GM12878 (cell line): ENCODE data around the gene TM4SF1. TPM values are rescaled to one million over a fixed set of nuclear protein-coding genes. Genes with fewer than 3 reads are reported as not detected.

Experiments used
- ATAC-seq: fragments of 200-7000 bp; cut with Tn5 transposase; 3 replicates; pipeline ENCODE4 v1.9.1; 2020; ENCODE audit warnings: mild to moderate bottlenecking, moderate library complexity
- BruUV-seq: library from RNA; stranded (reverse); fragments of 400-500 nt; replicated peaks from 2 replicates; lab custom pipeline; 2021; lab: Mats Ljungman, UMichigan
- CTCF ChIA-PET: fragments of 300-600 bp; sonication (Branson Sonifier 250); formaldehyde crosslinking; extraction: SDS; loops from one replicate; lab custom pipeline; 2021; ENCODE audit warnings: inconsistent platforms; lab: Yijun Ruan, JAX
- POLR2A ChIA-PET: fragments of 350-600 bp; formaldehyde crosslinking; extraction: SDS; loops from one replicate; lab custom pipeline; 2021; ENCODE audit warnings: inconsistent platforms; lab: Charles Lee
- RAD21 ChIA-PET: fragments of 300-600 bp; sonication (Branson Sonifier 250); formaldehyde crosslinking; loops from one replicate; lab custom pipeline; 2023; ENCODE audit warnings: antibody characterized with exemption; ENCODE audit not compliant: unreplicated experiment; lab: Charles Lee
- SMC1A ChIA-PET: fragments of 300-600 bp; sonication (Branson Sonifier 250); formaldehyde crosslinking; loops from one replicate; lab custom pipeline; 2023; ENCODE audit not compliant: unreplicated experiment, uncharacterized antibody; lab: Charles Lee
- DNase-seq: peaks from one replicate; pipeline ENCODE4 v3.0.0-alpha.2; 2011; ENCODE audit warnings: low read depth, low spot score
- FAIRE-seq: peaks from 3 replicates; lab custom pipeline; 2011; peaks lifted over from hg19 to GRCh38; lab: Jason Lieb, UNC
- H2AFZ ChIP-seq: 2 replicates; pipeline ENCODE4 v1.6.0; 2011; ENCODE audit warnings: low read depth, low read length, control low read depth; ENCODE audit not compliant: control insufficient read depth
- H3K27ac ChIP-seq: 2 replicates; pipeline ENCODE4 v1.5.1; 2011; ENCODE audit warnings: control low read depth; ENCODE audit not compliant: control insufficient read depth, insufficient read depth
- H3K27me3 ChIP-seq, 2 experiments: replicated peaks in 1 of 2; 2 replicates each; pipeline versions ENCODE4 v1.6.0 to v1.6.1; 2011; ENCODE audit warnings: low read length in 1 of 2; ENCODE audit not compliant: control insufficient read depth in 2 of 2, insufficient read depth in 2 of 2
- H3K36me3 ChIP-seq, 2 experiments: 2 replicates each; pipeline ENCODE4 v1.5.1; 2011; ENCODE audit warnings: low read length in 1 of 2; ENCODE audit not compliant: control insufficient read depth in 2 of 2, insufficient read depth in 2 of 2
- H3K4me1 ChIP-seq: 2 replicates; pipeline ENCODE4 v1.6.1; 2011; ENCODE audit warnings: mild to moderate bottlenecking, low read length, moderate library complexity, mixed read lengths; ENCODE audit not compliant: control insufficient read depth, insufficient read depth
- H3K4me2 ChIP-seq: 2 replicates; pipeline ENCODE4 v1.6.0; 2011; ENCODE audit warnings: control low read depth; ENCODE audit not compliant: control insufficient read depth, insufficient read depth
- H3K4me3 ChIP-seq: fragments of 200-600 bp; sonication (generic); 2 replicates; pipeline ENCODE4 v1.5.1; 2016
- H3K79me2 ChIP-seq: 2 replicates; pipeline ENCODE4 v1.6.0; 2011; ENCODE audit warnings: low read length; ENCODE audit not compliant: control insufficient read depth, insufficient read depth
- H3K9ac ChIP-seq: 2 replicates; pipeline ENCODE4 v1.8.0; 2011; ENCODE audit warnings: low read length, control low read depth, mixed read lengths; ENCODE audit not compliant: control insufficient read depth, insufficient read depth
- H3K9me3 ChIP-seq: replicated peaks from 3 replicates; pipeline ENCODE4 v1.5.1; 2011; ENCODE audit warnings: mild to moderate bottlenecking, low read length; ENCODE audit not compliant: control insufficient read depth, insufficient read depth
- H4K20me1 ChIP-seq: 2 replicates; pipeline ENCODE4 v1.6.0; 2011; ENCODE audit not compliant: control insufficient read depth, insufficient read depth
- CREM ChIP-seq: IDR thresholded peaks from 2 replicates; pipeline ENCODE4 v1.6.1; 2014; ENCODE audit warnings: antibody characterized with exemption, low read depth
- ETV6 ChIP-seq, 2 experiments: fragments of 450-650 bp in 1 of 2; IDR thresholded peaks in 1 of 2; conservative IDR thresholded peaks in 1 of 2; 2 replicates each; pipeline ENCODE4 v1.6.1; 2014; ENCODE audit warnings: antibody characterized with exemption in 1 of 2, borderline replicate concordance in 1 of 2, low read depth in 1 of 2, mild to moderate bottlenecking in 1 of 2, moderate library complexity in 1 of 2
- IKZF1 ChIP-seq: fragments of 450-650 bp; conservative IDR thresholded peaks from 2 replicates; pipeline ENCODE4 v1.6.1; 2017; ENCODE audit warnings: antibody characterized with exemption, mild to moderate bottlenecking
- MEF2B ChIP-seq: fragments of 450-650 bp; IDR thresholded peaks from 2 replicates; pipeline ENCODE4 v1.6.1; 2018; ENCODE audit warnings: mild to moderate bottlenecking, moderate library complexity; ENCODE audit not compliant: partially characterized antibody, poor library complexity, severe bottlenecking
- NBN ChIP-seq: fragments of 450-650 bp; IDR thresholded peaks from 2 replicates; pipeline ENCODE4 v1.6.1; 2016
- NR2F1 ChIP-seq: fragments of 450-650 bp; conservative IDR thresholded peaks from 2 replicates; pipeline ENCODE4 v1.6.1; 2017; ENCODE audit warnings: mild to moderate bottlenecking
- RAD51 ChIP-seq: fragments of 450-650 bp; IDR thresholded peaks from 2 replicates; pipeline ENCODE4 v1.6.1; 2016; ENCODE audit warnings: moderate library complexity, mild to moderate bottlenecking, inconsistent platforms
- RFX5 ChIP-seq: IDR thresholded peaks from 2 replicates; pipeline ENCODE4 v1.6.1; 2011; ENCODE audit warnings: low read depth, low read length, improper control_type of control experiment
- SP1 ChIP-seq: IDR thresholded peaks from one replicate; pipeline ENCODE4 v1.6.1; 2011; ENCODE audit warnings: low read depth, low read length
- SPI1 ChIP-seq: IDR thresholded peaks from 2 replicates; pipeline ENCODE4 v1.6.1; 2011; ENCODE audit warnings: low read depth, mild to moderate bottlenecking, low read length, moderate library complexity, borderline replicate concordance; ENCODE audit not compliant: insufficient read depth
- SRF ChIP-seq, 2 experiments: IDR thresholded peaks; 2 replicates each; pipeline ENCODE4 v1.6.1; 2011; ENCODE audit warnings: low read depth in 2 of 2, low read length in 2 of 2, mild to moderate bottlenecking in 1 of 2, moderate library complexity in 1 of 2
- TAF1 ChIP-seq: IDR thresholded peaks from 2 replicates; pipeline ENCODE4 v1.6.1; 2011; ENCODE audit warnings: mild to moderate bottlenecking, low read depth, low read length, borderline replicate concordance
- YBX1 ChIP-seq: fragments of 450-650 bp; IDR thresholded peaks from 2 replicates; pipeline ENCODE4 v1.6.1; 2016; ENCODE audit warnings: antibody characterized with exemption
- YY1 ChIP-seq: IDR thresholded peaks from 2 replicates; pipeline ENCODE4 v1.6.1; 2011; ENCODE audit warnings: low read depth, mild to moderate bottlenecking, low read length
- ZZZ3 ChIP-seq: IDR thresholded peaks from 2 replicates; pipeline ENCODE4 v1.6.1; 2011; ENCODE audit warnings: low read depth; ENCODE audit not compliant: control insufficient read depth, insufficient read length
- WGBS: methylation state at CpG from one replicate; pipeline ENCODE4 v1.1.6; 2016; ENCODE audit warnings: low lambda C conversion rate; ENCODE audit not compliant: insufficient replicate concordance, insufficient coverage; ENCODE audit errors: missing lambda C conversion rate; 5-methylcytosine and 5-hydroxymethylcytosine counted together
- in situ Hi-C: fragments of 300-500 bp; cut with MboI; formaldehyde crosslinking; loops from 9 replicates; pipeline ENCODE4 v1.14.3; 2018; ENCODE audit warnings: mixed read lengths
- intact Hi-C: fragments of 100-400 bp; cut with micrococcal nuclease; formaldehyde crosslinking; loops from one replicate; pipeline ENCODE4 v1.14.2; 2022; ENCODE audit not compliant: unreplicated experiment
- polyA plus RNA-seq, 11 experiments: library from polyadenylated mRNA; depleted of rRNA in 4 of 11; unstranded in 6 of 11; stranded (reverse) in 5 of 11; fragments of >200 nt; fragmentation: Nextera tagmentation in 4 of 11; fragmentation: Illumina TruSeq in 1 of 11; extraction: Ambion mirVana in 4 of 11; extraction: Trizol in 1 of 11; gene quantifications; 1 replicate in 1 of 11; 2 replicates in 10 of 11; pipeline versions ENCODE4 v1.2.1 to v1.2.3, GENCODE V29; 2011 to 2016; ENCODE audit warnings: inconsistent platforms in 2 of 11, missing spikeins in 2 of 11, low read depth in 1 of 11
- total RNA-seq, 4 experiments: library from RNA; depleted of rRNA in 3 of 4; stranded (reverse); fragments of >200 nt in 3 of 4; fragmentation: Illumina TruSeq in 1 of 4; extraction: Trizol in 1 of 4; gene quantifications; 2 replicates each; pipeline versions ENCODE4 v1.2.1 to v1.2.3, GENCODE V29; 2013 to 2021
- TF ChIP-seq, protein P1 (sequence below): fragments of 450-650 bp; IDR thresholded peaks from 2 replicates; pipeline ENCODE4 v1.6.1; 2017; ENCODE audit warnings: mild to moderate bottlenecking
- TF ChIP-seq, protein P2 (sequence below), 3 experiments: IDR thresholded peaks in 2 of 3; conservative IDR thresholded peaks in 1 of 3; 2 replicates each; pipeline ENCODE4 v1.5.1; 2011; ENCODE audit warnings: low read depth in 3 of 3, low read length in 3 of 3, mild to moderate bottlenecking in 3 of 3, control low read depth in 2 of 3, moderate library complexity in 2 of 3, inconsistent platforms in 1 of 3, mixed read lengths in 1 of 3; ENCODE audit not compliant: control insufficient read depth in 2 of 3, insufficient read depth in 1 of 3; ENCODE audit errors: extremely low read depth in 1 of 3

TM4SF1 gene
- total and polyA plus RNA-seq, 10 of the 15 experiments (the other 5 are each of a cell fraction or from before 2014, with no cell fraction given): 0.05 to 1.2 TPM; not detected in 8

DNA sequence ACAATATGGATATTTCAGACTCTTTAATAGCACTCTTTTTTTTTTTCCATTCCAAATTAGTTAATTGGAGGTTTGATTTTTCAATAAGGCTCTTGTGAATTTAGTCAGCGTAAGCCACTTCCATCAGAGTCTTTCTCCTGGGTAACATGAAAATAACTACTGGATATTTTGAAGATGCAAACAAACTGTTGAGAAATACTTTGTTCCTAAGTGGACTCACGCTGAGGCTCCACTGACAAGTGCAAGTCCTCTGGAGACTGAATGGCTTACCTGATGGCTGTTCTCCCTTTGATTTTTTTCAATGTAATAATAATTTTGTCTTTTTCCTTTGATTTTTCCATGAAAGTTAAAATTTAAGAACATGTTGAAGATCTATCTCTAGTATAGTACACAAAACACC lies 26.0 kb upstream of the TM4SF1 start:
- Histone ChIP-seq H4K20me1 (no peaks in the 10 kb centered on the region), H3K79me2 (no peaks in the 10 kb centered on the region), H3K36me3 (no peaks in the 10 kb centered on the region), H2AFZ (no peak overlapping the region), H3K4me1 (no peaks in the 10 kb centered on the region), H3K27ac (no peak overlapping the region), H3K9ac (no peak overlapping the region), H3K4me2 (no peak overlapping the region), H3K4me3 (no peak overlapping the region), H3K27me3 (no peaks in the 10 kb centered on the region), H3K9me3 (no peaks in the 10 kb centered on the region)
- no peak for ATAC-seq
- ChIA-PET SMC1A (no interaction called here), POLR2A (interaction anchor here (0.7 kb wide), 1 partner anchor 77 kb away, joined by 3 read pairs; no protein-coding TSS in a partner anchor), CTCF (interaction anchor here (1.6 kb wide), 1 partner anchor 10 kb away, joined by 4 read pairs; no protein-coding TSS in a partner anchor), RAD21 (no interaction called here)
- in situ Hi-C loops (no loop called here), intact Hi-C loops (no loop called here)
- FAIRE-seq: no peak
- 19% methylated on average over 2 of the region's 2 CpGs for WGBS
- BruUV-seq: no TSS peak
- TF ChIP-seq ETV6 (conservative IDR thresholded peaks at IDR 0.05 in 1 of 2, IDR thresholded peaks at IDR 0.05 in 1 of 2; ENCODE audit: borderline replicate concordance in 1 of 2, low read depth in 1 of 2): no peak
- TF ChIP-seq SPI1: no peak
- TF ChIP-seq CREM: no peak
- no peak for TF ChIP-seq YBX1
- no peak for TF ChIP-seq RFX5
- no peak for TF ChIP-seq ZZZ3
- no peak for TF ChIP-seq YY1
- TF ChIP-seq, protein P1, sequence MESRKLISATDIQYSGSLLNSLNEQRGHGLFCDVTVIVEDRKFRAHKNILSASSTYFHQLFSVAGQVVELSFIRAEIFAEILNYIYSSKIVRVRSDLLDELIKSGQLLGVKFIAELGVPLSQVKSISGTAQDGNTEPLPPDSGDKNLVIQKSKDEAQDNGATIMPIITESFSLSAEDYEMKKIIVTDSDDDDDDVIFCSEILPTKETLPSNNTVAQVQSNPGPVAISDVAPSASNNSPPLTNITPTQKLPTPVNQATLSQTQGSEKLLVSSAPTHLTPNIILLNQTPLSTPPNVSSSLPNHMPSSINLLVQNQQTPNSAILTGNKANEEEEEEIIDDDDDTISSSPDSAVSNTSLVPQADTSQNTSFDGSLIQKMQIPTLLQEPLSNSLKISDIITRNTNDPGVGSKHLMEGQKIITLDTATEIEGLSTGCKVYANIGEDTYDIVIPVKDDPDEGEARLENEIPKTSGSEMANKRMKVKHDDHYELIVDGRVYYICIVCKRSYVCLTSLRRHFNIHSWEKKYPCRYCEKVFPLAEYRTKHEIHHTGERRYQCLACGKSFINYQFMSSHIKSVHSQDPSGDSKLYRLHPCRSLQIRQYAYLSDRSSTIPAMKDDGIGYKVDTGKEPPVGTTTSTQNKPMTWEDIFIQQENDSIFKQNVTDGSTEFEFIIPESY: no peak
- no peak for TF ChIP-seq TAF1
- TF ChIP-seq NBN: no peak
- TF ChIP-seq, protein P2, sequence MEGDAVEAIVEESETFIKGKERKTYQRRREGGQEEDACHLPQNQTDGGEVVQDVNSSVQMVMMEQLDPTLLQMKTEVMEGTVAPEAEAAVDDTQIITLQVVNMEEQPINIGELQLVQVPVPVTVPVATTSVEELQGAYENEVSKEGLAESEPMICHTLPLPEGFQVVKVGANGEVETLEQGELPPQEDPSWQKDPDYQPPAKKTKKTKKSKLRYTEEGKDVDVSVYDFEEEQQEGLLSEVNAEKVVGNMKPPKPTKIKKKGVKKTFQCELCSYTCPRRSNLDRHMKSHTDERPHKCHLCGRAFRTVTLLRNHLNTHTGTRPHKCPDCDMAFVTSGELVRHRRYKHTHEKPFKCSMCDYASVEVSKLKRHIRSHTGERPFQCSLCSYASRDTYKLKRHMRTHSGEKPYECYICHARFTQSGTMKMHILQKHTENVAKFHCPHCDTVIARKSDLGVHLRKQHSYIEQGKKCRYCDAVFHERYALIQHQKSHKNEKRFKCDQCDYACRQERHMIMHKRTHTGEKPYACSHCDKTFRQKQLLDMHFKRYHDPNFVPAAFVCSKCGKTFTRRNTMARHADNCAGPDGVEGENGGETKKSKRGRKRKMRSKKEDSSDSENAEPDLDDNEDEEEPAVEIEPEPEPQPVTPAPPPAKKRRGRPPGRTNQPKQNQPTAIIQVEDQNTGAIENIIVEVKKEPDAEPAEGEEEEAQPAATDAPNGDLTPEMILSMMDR (IDR thresholded peaks at IDR 0.05 in 2 of 3, conservative IDR thresholded peaks at IDR 0.05 in 1 of 3; ENCODE audit: control insufficient read depth in 2 of 3, extremely low read depth in 1 of 3, insufficient read depth in 1 of 3, low read depth in 3 of 3, low read length in 3 of 3): no peak
- TF ChIP-seq RAD51: no peak
- no peak for TF ChIP-seq MEF2B
- TF ChIP-seq SP1: no peak
- TF ChIP-seq NR2F1: no peak
- TF ChIP-seq SRF (IDR thresholded peaks at IDR 0.05; ENCODE audit: low read depth in 2 of 2, low read length in 2 of 2): no peak
- TF ChIP-seq IKZF1: no peak
- DNase-seq: no peak
